DMS79 treated with DMSO at 0.1 percent for 48 hours (cell line): ENCODE measurements around the gene NCAM2.
"Not testable (repeated sequence)": the region's sequence is repeated elsewhere in the genome, so short reads cannot be mapped to it uniquely, and the experiment has no call there.

Experiments used
- DNase-seq: peaks from one replicate; lab custom pipeline; 2025; lab: John Stamatoyannopoulos, UW

NCAM2 gene

GRCh38 chr21:21324297-21324696, 326.1 kb downstream of the NCAM2 start:
- no peak for DNase-seq

DNA sequence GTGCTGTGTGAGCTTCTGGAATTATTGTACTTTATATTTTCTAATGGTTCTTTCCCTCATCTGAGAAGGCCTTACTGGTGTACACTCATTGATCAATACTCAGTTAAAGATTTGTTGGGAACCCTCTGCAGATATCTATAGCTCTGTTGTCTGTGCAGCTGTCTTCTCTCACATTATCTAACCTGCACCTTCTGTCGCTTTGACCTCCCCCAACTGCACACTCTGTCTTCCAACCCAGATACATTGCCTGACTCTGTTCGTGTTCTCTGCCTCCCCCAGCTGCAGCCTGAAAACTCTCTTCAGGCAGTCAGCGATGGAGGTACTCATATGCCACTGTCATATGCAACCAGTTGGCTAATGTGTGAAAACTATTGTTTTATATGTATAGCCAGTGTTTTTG, 334.3 kb downstream of the NCAM2 start:
- DNase-seq = no peak

GRCh38 chr21:21341041-21341440, 342.8 kb downstream of the NCAM2 start:
- no peak for DNase-seq

DNA sequence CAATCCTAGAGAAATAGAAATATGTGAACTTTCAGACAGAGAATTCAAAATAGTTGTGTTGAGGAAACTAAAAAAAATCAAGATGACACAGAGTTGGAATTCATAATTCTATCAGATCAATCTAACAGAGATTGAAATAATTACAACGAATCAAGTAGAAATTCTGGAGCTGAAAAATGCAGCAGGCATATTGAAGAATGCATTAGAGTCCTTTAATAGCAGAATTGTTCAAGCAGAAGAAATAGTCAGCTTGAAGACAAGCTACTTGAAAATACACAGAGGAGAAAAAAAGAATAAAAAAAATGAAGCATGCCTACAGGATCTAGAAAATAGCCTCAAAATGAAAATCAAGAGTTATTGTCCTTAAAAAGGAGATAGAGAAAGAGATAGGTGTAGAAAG, 347.1 kb downstream of the NCAM2 start:
- DNase-seq = no peak

DNA sequence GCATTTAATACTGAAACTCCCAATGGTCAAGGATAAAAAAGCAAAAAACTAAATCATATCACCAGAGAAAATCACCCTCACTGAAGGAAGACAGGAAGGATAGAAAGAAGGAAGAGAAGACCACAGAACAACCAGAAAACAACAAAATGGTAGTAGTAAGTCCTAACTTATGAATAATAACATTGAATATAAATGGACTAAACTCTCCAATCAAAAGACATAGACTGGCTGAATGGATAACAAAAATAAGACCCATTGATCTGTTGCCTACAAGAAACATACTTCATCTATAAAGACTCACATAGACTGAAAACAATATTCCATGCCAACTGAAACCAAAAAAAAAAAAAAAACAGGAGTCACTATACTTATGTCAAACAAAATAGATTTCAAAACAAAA, 347.7 kb downstream of the NCAM2 start:
- no peak for DNase-seq

- no peak for DNase-seq
Observed at GRCh38 chr21:21366277-21366676, 368.1 kb downstream of the NCAM2 start.

GRCh38 chr21:21367583-21367982, 369.4 kb downstream of the NCAM2 start:
- no peak for DNase-seq

GRCh38 chr21:21373969-21374368, 375.8 kb downstream of the NCAM2 start:
- no peak for DNase-seq

DNA sequence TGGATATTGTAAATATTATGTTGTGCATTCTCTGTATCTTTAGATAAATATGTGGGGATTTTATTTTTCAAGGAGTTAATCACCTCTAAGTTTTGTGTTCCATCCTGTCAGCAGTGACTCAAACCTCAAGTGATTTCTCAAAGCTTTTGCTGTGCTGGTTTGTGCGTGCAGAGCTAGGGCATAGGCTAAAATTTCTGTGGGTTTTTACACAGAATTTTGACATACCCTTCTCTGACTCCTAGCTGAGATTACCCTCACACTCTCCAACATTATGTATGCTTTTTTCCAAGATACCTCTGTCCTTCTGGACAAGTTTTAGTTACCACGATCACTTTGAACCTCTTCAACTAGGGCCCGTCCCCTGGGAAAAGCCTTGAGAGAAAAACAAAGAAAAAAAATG, 384.9 kb downstream of the NCAM2 start:
- no peak for DNase-seq

DNA sequence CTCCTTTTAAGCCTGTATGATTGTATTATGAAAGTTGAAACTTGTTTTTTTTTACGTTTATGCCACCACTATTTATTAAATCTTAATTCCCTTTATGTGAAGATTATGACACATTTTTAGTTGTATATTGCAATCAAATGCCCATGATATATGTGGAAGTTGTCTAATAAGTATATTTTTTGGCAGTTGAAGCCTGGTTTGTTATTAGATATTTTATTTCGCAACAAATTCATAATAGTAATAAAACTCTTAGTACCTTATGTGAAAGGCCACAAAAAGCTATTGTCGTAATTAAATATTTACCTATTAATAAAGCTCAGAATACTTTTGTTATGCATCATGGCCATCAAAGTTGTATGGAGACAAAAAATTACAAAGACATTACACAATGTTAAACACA, 386.8 kb downstream of the NCAM2 start:
- DNase-seq = no peak

GRCh38 chr21:21385404-21385803, 387.2 kb downstream of the NCAM2 start:
- DNase-seq = no peak

GRCh38 chr21:21387916-21388315, 389.7 kb downstream of the NCAM2 start:
- no peak for DNase-seq

DNA sequence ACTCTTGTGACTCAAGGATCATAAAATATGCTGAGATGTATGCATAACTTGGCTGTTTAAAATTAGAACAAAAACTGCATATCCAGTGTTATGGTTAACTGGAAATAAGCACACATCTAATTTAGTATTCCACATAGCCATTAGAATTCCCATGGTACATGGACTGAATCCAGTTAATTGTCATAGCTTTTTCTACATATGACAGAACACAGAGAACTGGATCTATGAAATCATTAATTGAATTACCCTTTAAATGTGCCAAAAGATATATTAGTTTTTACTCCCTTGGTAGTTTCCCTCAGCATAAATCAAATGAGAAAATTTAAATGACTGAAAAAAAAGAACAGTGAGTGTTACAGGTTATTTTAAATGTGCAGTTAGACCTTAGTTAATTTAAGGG, 395.9 kb downstream of the NCAM2 start:
- DNase-seq = no peak

GRCh38 chr21:21396424-21396823, 398.2 kb downstream of the NCAM2 start:
- DNase-seq = no peak

- no peak for DNase-seq
Observed at GRCh38 chr21:21397464-21397863, 399.3 kb downstream of the NCAM2 start.

- DNase-seq = no peak
Observed at GRCh38 chr21:21401444-21401843, 403.2 kb downstream of the NCAM2 start.

DNA sequence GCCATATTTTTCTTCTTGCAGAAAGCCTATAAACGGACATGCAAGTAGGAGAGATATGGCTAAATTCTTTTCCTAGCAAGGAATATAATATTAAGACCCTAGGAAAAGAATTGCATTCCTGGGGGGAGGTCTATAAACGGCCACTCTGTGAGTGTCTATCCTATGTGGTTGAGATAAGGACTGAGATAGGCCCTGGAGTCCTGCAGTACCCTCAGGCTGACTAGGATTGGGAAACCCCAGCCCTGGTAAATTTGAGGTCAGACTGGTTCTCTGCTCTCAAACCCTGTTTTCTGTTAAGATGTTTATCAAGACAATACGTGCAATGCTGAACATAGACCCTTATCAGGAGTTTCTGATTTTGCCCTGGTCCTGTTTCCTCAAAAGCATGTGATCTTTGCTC, 404.0 kb downstream of the NCAM2 start:
- DNase-seq = not testable (repeated sequence)

DNA sequence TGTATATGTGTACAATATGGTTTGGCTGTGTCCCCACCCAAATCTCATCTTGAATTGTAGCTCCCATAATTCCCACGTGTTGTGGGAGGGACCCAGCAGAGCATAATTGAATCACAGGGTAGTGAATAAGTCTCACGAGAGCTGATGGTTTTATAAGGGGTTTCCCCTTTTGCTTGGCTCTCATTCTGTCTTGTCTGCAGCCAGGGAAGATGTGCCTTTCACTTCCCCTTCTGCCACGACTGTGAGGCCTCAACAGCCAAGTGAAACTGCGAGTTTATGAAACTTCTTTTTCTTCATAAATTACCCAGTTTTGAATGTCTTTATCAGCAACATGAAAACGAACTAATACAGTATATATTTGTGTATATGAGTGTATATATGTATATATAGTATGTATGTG, 406.1 kb downstream of the NCAM2 start:
- not testable (repeated sequence) for DNase-seq

GRCh38 chr21:21406921-21407320, 408.7 kb downstream of the NCAM2 start:
- DNase-seq = no peak

GRCh38 chr21:21412096-21412495, 413.9 kb downstream of the NCAM2 start:
- DNase-seq = no peak

DNA sequence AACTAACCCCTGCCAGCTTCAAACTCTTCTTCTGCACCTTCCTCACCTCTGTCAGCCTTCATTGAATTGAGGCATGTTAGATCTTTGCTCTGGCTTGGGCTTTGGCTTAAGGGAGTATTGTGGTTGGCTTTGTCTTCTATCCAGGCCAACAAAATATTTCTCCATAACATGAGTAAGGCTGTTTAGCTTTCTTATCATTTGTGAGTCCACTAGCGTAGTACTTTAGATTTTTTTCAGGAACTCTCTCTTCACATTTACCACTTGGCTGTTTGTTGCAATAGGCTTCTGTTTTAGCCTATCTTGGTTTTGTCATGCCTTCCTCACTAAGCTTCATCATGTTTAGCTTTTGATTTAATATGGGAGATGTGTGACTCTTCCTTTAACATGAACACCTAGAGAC, 417.5 kb downstream of the NCAM2 start:
- no peak for DNase-seq

- DNase-seq = no peak
Observed at GRCh38 chr21:21434944-21435343, 436.7 kb downstream of the NCAM2 start.

GRCh38 chr21:21436012-21436534, 437.9 kb downstream of the NCAM2 start:
- no peak for DNase-seq

- DNase-seq = no peak
Observed at GRCh38 chr21:21439761-21440160, 441.6 kb downstream of the NCAM2 start.

DNA sequence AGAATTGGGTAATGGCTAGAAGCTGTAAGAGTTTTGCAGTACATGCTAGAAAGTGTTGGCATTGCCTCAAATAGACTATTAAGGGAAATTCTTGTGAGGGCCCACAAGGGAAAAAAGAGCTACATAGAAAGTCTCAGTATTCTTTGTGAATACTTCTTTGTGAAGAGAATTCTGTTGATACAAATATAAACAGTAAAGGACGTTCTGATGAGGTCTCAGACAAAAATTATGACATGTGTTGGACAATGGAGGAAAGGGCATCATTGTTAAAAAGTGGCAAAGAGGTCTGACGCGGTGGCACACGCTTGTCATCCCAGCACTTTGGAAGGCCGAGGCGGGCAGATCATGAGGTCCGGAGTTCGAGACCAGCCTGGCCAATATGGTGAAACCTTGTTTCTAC, 458.9 kb downstream of the NCAM2 start:
- DNase-seq = no peak
